ENCODE results near the gene BAMBI. TPM values are rescaled to one million over a fixed set of nuclear protein-coding genes. Genes with fewer than 3 reads are reported as not detected.
"Not testable (repeated sequence)": the region's sequence is repeated elsewhere in the genome, so short reads cannot be mapped to it uniquely, and the experiment has no call there.

BAMBI gene
- total RNA-seq, 3 donors from 2014 or later (not counting 1 experiment from before 2014, with no cell fraction given), result 0.70 to 0.95 (median 0.94) TPM

DNA sequence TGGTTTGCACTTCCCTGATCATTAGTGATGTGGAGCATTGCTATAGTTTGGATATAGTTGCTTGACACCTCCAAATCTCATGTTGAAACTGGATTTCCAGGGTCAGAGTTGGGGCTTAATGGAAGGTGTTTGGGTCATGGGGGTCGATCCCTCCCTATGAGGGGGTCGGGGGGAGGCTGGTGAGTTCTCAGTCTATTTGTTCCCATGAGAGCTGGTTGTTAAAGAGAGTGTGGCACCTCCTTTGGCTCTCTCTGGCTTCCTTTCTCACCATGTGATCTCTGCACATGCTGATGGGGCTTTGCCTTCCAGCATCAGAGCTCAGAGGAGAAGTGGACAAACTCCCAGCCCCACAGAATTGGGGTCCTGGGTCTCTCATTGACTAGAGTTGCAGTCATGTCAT lies 36.8 kb upstream of the BAMBI start:
- Histone ChIP-seq H3K27ac (ENCODE audit: low read length) (no peak overlapping the region), H3K4me3 (ENCODE audit: low read length) (no peak overlapping the region), H3K36me3 (ENCODE audit: control insufficient read depth, insufficient read depth, low read length) (no peaks in the 10 kb centered on the region), H3K27me3 (ENCODE audit: control insufficient read depth, insufficient read depth, low read length) (no peaks in the 10 kb centered on the region), H3K4me1 (ENCODE audit: control insufficient read depth, insufficient read depth, low read length) (no peaks in the 10 kb centered on the region), H3K9me3 (ENCODE audit: control insufficient read depth, insufficient read depth, low read length) (no peaks in the 10 kb centered on the region)
- H3K27me3 Mint-ChIP-seq (ENCODE audit: low read depth in 2 of 2), result peaks cover 5 to 10% of the 10 kb centered on the region in 2 donors
- WGBS (ENCODE audit: insufficient coverage), result 83% methylated on average over 2 of the region's 2 CpGs
- H3K4me1 Mint-ChIP-seq, result no peaks in the 10 kb centered on the region
- DNase-seq, result no peak
- no peaks in the 10 kb centered on the region for H3K36me3 Mint-ChIP-seq
- no peak for TF ChIP-seq CTCF (IDR thresholded peaks at IDR 0.05)
- no peak overlapping the region for H3K27ac Mint-ChIP-seq
- no peaks in the 10 kb centered on the region for H3K9me3 Mint-ChIP-seq
- ATAC-seq, result no peak
- intact Hi-C loops (cut with micrococcal nuclease), result no loop called here
- H3K4me3 Mint-ChIP-seq, result no peak overlapping the region

DNA sequence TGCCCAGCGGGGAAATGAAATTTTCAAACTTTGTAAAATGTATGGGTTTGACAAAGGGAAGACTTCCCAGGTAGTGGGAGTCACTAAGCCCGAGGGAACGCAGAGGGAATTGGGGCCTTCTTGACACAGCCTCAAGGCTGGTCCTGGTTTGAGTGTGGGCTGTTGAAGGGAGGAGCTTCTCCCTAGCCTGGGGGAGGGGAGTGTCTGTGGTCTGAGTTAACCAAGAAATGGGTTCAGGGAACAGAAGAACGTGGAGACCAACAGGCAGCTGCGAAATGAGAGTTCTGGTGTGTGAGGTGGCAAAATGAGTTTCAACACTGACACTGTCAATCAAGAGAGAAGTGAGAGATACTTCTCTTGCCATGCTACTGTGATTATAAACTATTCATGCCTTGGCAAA lies 32.7 kb upstream of the BAMBI start:
- no peak overlapping the region for H3K27ac ChIP-seq (ENCODE audit: low read length)
- Mint-ChIP-seq H3K4me1 (no peaks in the 10 kb centered on the region), H3K27ac (no peak overlapping the region), H3K27me3 (ENCODE audit: low read depth in 2 of 2) (peaks cover 0 to 8% of the 10 kb centered on the region in 2 donors), H3K36me3 (no peaks in the 10 kb centered on the region), H3K9me3 (no peaks in the 10 kb centered on the region), H3K4me3 (no peak overlapping the region)
- intact Hi-C loops (cut with micrococcal nuclease), result no loop called here
- TF ChIP-seq CTCF (IDR thresholded peaks at IDR 0.05), result no peak
- H3K4me1 ChIP-seq (ENCODE audit: control insufficient read depth, insufficient read depth, low read length), result no peaks in the 10 kb centered on the region
- H3K27me3 ChIP-seq (ENCODE audit: control insufficient read depth, insufficient read depth, low read length), result no peaks in the 10 kb centered on the region
- no peak overlapping the region for H3K4me3 ChIP-seq (ENCODE audit: low read length)
- WGBS (ENCODE audit: insufficient coverage), result 54% methylated on average over 5 of the region's 5 CpGs
- H3K9me3 ChIP-seq (ENCODE audit: control insufficient read depth, insufficient read depth, low read length), result no peaks in the 10 kb centered on the region
- no peak for ATAC-seq
- H3K36me3 ChIP-seq (ENCODE audit: control insufficient read depth, insufficient read depth, low read length), result no peaks in the 10 kb centered on the region
- no peak for DNase-seq

DNA sequence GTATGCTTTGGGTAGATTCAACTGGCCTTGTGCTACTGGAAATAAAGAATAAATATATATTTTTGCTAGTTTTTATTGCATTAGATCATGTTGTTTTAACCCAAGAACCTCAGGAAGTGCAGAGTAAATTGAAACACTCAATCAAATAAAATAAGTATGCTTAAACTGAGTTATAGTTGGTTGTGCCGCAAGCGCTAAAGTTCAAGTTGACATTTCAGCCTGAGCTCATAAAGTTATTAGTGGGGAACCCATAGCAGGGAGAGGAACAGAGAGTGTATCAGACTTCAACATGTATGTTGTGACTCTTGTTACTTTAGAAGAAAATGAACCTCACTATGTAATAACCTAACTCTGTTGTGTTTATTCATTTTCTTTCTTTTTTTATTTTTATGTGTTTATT lies 25.2 kb upstream of the BAMBI start:
- intact Hi-C loops (cut with micrococcal nuclease), result no loop called here
- WGBS (ENCODE audit: insufficient coverage), result 100% methylated on average over 2 of the region's 2 CpGs
- H3K27ac ChIP-seq (ENCODE audit: low read length), result no peak overlapping the region
- no peak overlapping the region for H3K4me3 ChIP-seq (ENCODE audit: low read length)
- Mint-ChIP-seq H3K4me3 (no peak overlapping the region), H3K27ac (no peak overlapping the region), H3K9me3 (no peaks in the 10 kb centered on the region), H3K27me3 (ENCODE audit: low read depth in 2 of 2) (peaks cover 9 to 16% of the 10 kb centered on the region in 2 donors), H3K4me1 (no peaks in the 10 kb centered on the region), H3K36me3 (no peaks in the 10 kb centered on the region)
- H3K9me3 ChIP-seq (ENCODE audit: control insufficient read depth, insufficient read depth, low read length), result no peaks in the 10 kb centered on the region
- DNase-seq (no peak), ATAC-seq (no peak)
- TF ChIP-seq CTCF (IDR thresholded peaks at IDR 0.05), result no peak
- H3K27me3 ChIP-seq (ENCODE audit: control insufficient read depth, insufficient read depth, low read length), result no peaks in the 10 kb centered on the region
- no peaks in the 10 kb centered on the region for H3K36me3 ChIP-seq (ENCODE audit: control insufficient read depth, insufficient read depth, low read length)
- no peaks in the 10 kb centered on the region for H3K4me1 ChIP-seq (ENCODE audit: control insufficient read depth, insufficient read depth, low read length)

- Histone ChIP-seq H3K9me3 (ENCODE audit: control insufficient read depth, insufficient read depth, low read length) (no peaks in the 10 kb centered on the region), H3K27me3 (ENCODE audit: control insufficient read depth, insufficient read depth, low read length) (no peaks in the 10 kb centered on the region), H3K36me3 (ENCODE audit: control insufficient read depth, insufficient read depth, low read length) (no peaks in the 10 kb centered on the region), H3K4me1 (ENCODE audit: control insufficient read depth, insufficient read depth, low read length) (no peaks in the 10 kb centered on the region), H3K4me3 (ENCODE audit: low read length) (no peak overlapping the region), H3K27ac (ENCODE audit: low read length) (no peak overlapping the region)
- TF ChIP-seq CTCF (IDR thresholded peaks at IDR 0.05), result no peak
- Mint-ChIP-seq H3K27ac (no peak overlapping the region), H3K27me3 (ENCODE audit: low read depth in 2 of 2) (peaks cover 9 to 12% of the 10 kb centered on the region in 2 donors), H3K4me1 (no peaks in the 10 kb centered on the region), H3K4me3 (no peak overlapping the region), H3K36me3 (no peaks in the 10 kb centered on the region), H3K9me3 (no peaks in the 10 kb centered on the region)
- intact Hi-C loops (cut with micrococcal nuclease), result no loop called here
- DNase-seq (no peak), ATAC-seq (no peak)
- WGBS (ENCODE audit: insufficient coverage), result 90% methylated on average over 2 of the region's 5 CpGs
Observed at GRCh38 chr10:28652703-28653102, 24.6 kb upstream of the BAMBI start.

DNA sequence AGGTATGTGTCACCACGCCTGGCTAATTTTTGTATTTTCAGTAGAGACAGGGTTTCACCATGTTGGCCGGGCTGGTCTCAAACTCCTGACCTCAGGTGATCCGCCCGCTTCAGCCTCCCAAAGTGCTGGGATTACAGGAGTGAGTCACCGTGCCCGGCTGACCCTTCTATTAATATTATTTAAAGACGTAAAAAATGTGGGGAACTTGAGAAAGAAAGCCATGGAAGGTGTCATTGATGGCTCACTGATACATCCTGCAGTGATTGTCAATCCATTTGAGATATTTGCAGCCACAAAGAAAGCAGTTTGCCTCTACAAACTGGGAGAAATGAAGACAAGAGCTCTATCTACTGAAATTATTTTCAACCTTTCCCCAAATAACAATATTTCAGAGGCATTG lies 18.5 kb upstream of the BAMBI start:
- H3K4me3 ChIP-seq (ENCODE audit: low read length); H3K36me3 ChIP-seq (ENCODE audit: control insufficient read depth, insufficient read depth, low read length); H3K4me1 ChIP-seq (ENCODE audit: control insufficient read depth, insufficient read depth, low read length); H3K4me3 Mint-ChIP-seq; H3K27me3 ChIP-seq (ENCODE audit: control insufficient read depth, insufficient read depth, low read length); intact Hi-C loops (cut with micrococcal nuclease); DNase-seq; H3K27ac ChIP-seq (ENCODE audit: low read length); H3K9me3 ChIP-seq (ENCODE audit: control insufficient read depth, insufficient read depth, low read length); H3K4me1 Mint-ChIP-seq; H3K9me3 Mint-ChIP-seq; H3K27ac Mint-ChIP-seq; ATAC-seq; H3K36me3 Mint-ChIP-seq: not testable (repeated sequence)
- 90% methylated on average over 4 of the region's 7 CpGs for WGBS (ENCODE audit: insufficient coverage)
- peaks cover 6 to 15% of the 10 kb centered on the region in 2 donors for H3K27me3 Mint-ChIP-seq (ENCODE audit: low read depth in 2 of 2)
